Measurements from ENCODE around the gene SLC23A2.
A peak's percentile ranks its signal among the peaks of the same experiment; 100 is the strongest.

SLC23A2 gene

DNA sequence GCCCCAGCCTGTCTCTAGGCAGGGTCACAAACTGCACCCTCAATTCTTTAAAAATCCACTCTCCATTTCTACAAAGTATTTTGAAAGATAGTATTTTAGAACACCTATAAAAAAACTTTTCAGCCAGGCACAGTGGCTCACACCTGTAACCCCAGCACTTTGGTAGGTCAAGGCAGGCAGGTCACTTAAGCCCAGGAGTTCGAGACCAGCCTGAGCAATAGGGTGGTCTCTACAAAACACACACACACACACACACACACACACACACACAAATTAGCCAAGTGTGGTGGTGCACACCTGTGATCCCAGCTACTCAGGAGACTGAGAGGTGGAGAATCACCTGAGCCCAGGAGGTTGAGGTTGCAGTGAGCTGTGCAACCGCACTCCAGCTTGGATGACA is 30.2 kb downstream of the SLC23A2 start:
- DNase-seq (ENCODE audit: extremely low read depth in 1 of 2, low read depth in 1 of 2) = no peak

DNA sequence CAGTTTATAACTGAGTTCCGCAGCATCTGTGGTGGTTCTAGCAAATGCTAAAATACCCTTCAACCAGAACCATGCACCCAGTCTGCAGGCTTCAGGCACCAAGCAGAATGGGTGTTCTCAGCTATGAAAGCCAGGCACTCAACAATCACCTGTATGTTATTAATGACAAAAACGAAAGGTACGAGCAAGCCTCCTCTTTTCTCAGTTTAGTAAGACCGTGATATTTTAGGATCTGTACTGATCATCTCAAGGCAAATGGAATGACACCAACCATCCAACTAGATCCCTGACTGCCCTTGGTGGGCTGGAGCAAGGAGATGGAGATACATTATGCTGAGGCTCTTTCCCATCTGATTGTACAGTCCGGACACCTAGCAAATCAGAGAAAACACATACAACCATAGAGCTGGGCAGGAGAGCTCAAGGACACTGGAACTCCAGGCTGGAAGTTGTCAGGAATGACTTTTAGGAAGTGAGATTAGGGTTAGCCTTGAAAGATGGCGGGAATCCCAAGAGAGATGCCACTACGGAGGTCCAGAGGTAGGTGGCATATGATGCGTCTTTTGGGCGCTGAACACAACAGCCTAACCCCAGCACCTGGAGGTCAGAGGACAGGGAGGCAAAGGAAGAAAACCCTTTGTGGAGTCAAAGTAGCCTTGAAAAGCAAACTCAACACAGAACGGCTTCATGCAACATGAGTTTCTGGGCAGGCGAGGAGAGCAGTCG is 33.4 kb downstream of the SLC23A2 start:
- no peak for DNase-seq (ENCODE audit: extremely low read depth in 1 of 2, low read depth in 1 of 2)

GRCh38 chr20:4966826-4967751 is 34.2 kb downstream of the SLC23A2 start:
- no peak for DNase-seq (ENCODE audit: extremely low read depth in 1 of 2, low read depth in 1 of 2)

- DNase-seq (ENCODE audit: extremely low read depth in 1 of 2, low read depth in 1 of 2) = peak in 1 of 2 donors; percentile 14
These were observed 39.0 kb downstream of the SLC23A2 start for GRCh38 chr20:4962241-4962855.

DNA sequence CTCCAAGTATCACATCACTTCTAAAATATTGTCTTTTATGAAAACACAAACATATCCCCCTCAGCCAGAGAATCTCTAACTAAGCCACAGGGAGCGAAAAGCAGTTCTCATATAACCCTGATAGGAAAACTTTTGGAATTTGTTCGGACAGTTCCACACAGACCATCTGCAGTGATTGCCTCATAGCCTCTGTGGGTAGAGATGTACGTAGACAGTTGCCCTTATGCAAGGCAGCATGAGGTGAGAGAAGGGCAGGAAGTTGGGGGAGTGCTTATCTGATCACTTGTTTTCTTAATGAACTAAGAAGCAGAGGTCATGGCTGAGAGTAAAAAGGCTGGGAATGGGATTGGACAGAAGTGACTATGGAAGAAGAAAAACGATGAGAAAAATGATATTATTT is 39.6 kb downstream of the SLC23A2 start:
- no peak for DNase-seq (ENCODE audit: extremely low read depth in 1 of 2, low read depth in 1 of 2)

DNA sequence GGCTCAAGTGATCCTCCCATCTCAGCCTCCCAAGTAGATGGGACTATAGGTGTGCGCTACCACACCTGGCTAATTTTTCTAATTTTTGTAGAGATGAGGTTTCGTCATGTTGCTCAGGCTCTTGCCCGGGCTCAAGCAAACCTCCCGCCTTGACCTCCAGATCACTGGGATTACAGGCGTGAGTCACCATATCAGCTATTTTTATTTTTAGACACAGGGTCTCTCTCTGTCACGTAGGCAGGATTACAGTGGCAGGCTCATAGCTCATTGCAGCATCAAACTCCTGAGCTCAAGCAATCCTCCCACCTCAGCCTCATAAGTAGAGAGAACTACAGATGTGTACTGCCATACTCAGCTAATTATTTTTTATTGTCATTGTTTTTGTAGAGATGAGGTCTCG is 41.7 kb downstream of the SLC23A2 start:
- no peak for DNase-seq (ENCODE audit: extremely low read depth in 1 of 2, low read depth in 1 of 2)

DNA sequence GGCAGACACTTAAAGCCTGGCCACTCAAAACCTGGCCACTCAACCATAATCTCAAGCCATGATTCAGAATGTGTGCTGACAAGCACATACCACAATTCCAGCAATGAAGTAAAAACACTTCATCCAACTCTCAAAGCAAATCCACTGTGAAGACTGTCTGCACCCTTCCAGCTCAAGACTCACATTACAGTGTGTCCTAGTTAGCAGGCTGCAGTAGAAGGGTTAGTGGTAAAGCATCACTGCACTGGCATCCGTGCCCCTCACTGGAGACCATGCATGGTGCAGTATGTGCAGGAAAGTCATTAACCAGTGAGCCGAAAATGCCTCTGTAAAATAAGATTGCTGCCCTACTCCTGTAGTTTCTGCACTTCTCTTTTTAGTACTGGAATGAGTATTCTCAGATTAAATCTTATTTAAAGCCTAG is 43.4 kb downstream of the SLC23A2 start:
- no peak for DNase-seq (ENCODE audit: extremely low read depth in 1 of 2, low read depth in 1 of 2)

DNA sequence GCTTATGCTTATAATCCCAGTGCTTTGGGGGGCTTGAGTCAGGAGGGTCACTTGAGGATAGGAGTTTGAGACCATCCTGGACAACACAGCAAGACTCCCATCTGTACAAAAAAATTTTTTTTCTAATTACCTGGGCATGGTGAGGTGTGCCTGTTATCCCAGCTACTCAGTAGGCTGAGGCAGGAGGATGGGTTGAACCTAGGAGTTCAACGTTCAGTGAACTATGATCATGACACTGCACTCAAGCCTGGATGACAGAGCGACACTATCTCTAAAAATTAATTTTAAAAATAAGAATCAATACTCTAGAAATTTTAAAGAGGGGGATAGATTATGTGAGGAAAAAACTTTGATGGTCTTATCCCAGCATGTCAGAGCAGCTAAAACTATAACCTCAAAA is 44.1 kb downstream of the SLC23A2 start:
- DNase-seq (ENCODE audit: extremely low read depth in 1 of 2, low read depth in 1 of 2) = no peak

- DNase-seq (ENCODE audit: extremely low read depth in 1 of 2, low read depth in 1 of 2) = no peak
These were observed 45.0 kb downstream of the SLC23A2 start for GRCh38 chr20:4956200-4956810.

DNA sequence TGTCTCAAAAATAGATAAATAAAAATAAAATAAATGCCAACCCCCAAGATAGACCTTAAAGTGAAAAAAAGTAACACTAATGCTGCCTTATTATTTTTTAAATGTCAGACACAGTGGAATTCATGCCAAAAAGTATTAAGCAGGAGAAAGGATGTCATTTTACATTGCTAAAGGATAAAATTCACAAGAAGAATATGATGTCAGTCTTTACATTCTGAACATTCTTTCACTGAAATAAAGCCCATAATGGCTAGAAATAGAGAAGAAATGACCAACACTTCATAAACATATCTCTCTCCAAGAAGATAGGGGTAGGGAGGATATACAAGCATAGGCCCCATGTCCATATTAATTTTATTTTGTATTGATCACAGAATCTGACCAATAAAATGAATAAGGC is 47.4 kb downstream of the SLC23A2 start:
- no peak for DNase-seq (ENCODE audit: extremely low read depth in 1 of 2, low read depth in 1 of 2)

- no peak for DNase-seq (ENCODE audit: extremely low read depth in 1 of 2, low read depth in 1 of 2)
These were observed 49.1 kb downstream of the SLC23A2 start for GRCh38 chr20:4952229-4952628.

- DNase-seq (ENCODE audit: extremely low read depth in 1 of 2, low read depth in 1 of 2) = no peak
These were observed 50.0 kb downstream of the SLC23A2 start for GRCh38 chr20:4951299-4951698.

DNA sequence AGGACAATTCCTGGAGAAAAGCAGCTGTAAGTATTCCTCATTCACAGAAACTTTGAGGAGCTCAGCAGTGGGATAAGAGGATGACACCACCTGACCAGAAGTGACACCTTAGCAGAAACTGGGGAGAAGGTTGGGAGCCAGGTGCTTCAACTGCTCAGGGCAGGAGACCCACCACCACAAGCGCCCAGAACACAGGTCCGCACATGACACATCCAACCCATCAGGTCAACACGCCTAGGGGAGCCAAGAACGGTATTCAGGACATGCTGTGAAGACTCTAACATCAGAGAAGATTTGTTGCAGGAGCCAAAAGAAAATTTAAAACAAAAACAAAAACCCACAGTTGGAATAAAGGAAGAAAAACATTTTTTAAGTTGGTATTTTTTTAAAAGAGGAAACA is 50.5 kb downstream of the SLC23A2 start:
- no peak for DNase-seq (ENCODE audit: extremely low read depth in 1 of 2, low read depth in 1 of 2)

DNA sequence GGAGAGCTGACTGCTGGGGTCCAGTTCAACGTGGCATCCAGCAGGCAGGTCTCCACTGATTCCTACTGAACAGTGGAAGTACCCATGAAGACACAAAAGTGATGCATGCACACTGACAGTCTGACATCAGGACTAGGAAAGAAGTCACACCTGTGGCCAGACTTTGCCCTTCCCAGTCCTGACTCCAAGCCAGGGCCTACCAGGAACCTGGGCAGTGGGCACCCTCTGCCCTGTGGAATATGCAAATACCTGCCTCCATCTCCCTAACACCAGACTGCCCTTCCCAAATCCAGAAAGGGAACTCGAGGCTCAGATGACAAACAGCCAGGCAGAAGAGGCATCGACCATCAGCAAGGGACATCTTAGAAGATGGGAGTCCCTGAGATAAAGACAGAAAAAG is 50.9 kb downstream of the SLC23A2 start:
- no peak for DNase-seq (ENCODE audit: extremely low read depth in 1 of 2, low read depth in 1 of 2)

GRCh38 chr20:4949833-4950178 is 51.5 kb downstream of the SLC23A2 start:
- DNase-seq (ENCODE audit: extremely low read depth in 1 of 2, low read depth in 1 of 2) = peak in 1 of 2 donors; percentile 24

GRCh38 chr20:4947817-4948559 is 53.3 kb downstream of the SLC23A2 start:
- no peak for DNase-seq (ENCODE audit: extremely low read depth in 1 of 2, low read depth in 1 of 2)

DNA sequence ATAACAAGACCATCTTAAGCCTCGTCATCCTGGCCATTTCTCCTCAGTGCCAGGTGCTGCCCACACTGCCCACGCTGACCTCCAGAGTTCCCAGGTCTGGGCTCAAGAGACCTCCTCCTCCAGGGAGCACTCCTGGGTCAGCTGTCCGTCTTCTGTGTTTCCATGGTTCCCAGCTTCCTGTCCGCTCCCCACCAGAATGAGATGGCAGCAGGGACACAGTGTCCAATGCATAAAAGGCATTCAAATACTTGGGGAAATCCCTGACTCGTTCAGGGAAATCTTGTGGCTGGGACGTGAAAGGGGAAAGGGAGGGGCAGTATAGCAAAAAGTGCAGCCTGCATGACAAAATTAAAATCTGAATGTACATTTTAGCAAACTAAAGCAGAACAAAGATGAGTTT is 54.3 kb downstream of the SLC23A2 start:
- DNase-seq (ENCODE audit: extremely low read depth in 1 of 2, low read depth in 1 of 2) = no peak

DNA sequence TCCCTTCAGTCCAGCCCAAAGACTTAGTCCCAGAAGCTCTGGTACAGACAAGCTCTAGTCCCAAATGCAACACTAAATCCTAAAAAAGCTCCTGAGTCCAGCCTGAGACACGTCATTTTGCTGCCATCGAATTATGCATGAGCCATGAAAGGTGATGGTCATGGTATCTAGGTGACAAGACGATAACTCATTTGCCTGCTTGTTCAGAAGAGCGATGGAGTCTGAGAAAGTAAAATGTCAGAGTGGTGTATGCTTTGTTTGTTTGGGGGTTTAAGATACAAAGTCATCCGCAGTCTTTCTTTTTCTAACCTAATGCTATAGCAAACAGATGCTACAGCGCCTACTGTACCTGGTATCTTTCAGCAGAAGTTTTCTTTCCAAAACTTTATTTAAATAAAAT is 54.7 kb downstream of the SLC23A2 start:
- DNase-seq (ENCODE audit: extremely low read depth in 1 of 2, low read depth in 1 of 2) = no peak

DNA sequence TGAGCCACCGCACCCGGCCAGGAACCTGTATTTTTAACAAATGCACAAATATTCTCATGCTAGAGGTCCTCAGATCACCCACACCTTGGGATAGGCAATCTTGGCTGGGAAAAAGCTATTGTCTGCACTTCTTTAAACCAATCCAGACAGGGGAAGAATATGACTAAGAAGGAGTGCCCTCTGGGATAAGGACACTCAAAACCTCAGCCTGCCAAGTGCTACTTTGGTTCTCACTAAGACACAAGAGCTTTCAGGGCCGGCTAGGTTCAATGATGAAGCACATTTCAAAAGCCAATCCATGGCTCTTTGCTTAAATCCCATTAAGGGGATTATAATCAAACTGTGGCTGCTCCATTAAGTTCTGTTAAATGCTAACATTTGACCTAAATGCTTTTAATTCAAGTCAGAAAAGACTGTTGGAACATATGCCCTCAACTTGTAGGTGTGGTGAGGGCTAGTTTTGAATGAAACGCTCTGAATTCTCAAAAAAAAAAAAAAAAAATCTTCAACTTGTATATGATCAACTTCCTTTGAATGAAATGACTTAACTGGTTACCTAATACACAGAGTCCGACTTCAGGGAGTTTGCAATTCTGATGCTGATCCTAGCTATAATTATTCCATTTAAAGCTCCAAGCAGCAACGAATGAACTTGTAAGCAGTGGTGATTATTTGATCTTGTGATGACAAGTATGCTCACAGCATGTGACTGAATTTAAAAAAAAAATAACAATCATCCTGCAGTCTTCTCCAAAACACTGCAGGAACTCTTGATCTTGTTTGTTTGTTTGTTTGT is 56.6 kb downstream of the SLC23A2 start:
- DNase-seq (ENCODE audit: extremely low read depth in 1 of 2, low read depth in 1 of 2) = no peak

- no peak for DNase-seq (ENCODE audit: extremely low read depth in 1 of 2, low read depth in 1 of 2)
These were observed 59.0 kb downstream of the SLC23A2 start for GRCh38 chr20:4942331-4942730.
